GM12874 (cell line): ENCODE results near the gene TF.

Source experiments
- CTCF ChIP-seq: IDR thresholded peaks from 2 replicates; pipeline ENCODE4 v1.5.1; 2011; ENCODE audit warnings: low read depth, mild to moderate bottlenecking, control low read depth, low read length, moderate library complexity; ENCODE audit not compliant: insufficient read depth

TF gene

GRCh38 chr3:133830071-133830470, 83.9 kb downstream of the TF start:
- no peak for TF ChIP-seq CTCF

GRCh38 chr3:133831966-133832801, 86.0 kb downstream of the TF start:
- TF ChIP-seq CTCF: peak; percentile 21; the same call in 1 of the 2 replicates

- TF ChIP-seq CTCF: no peak; the same call in 1 of the 2 replicates
These were observed 86.6 kb downstream of the TF start for GRCh38 chr3:133832802-133833144.

- TF ChIP-seq CTCF: no peak
These were observed 87.1 kb downstream of the TF start for GRCh38 chr3:133833267-133833666.

GRCh38 chr3:133833880-133834620, 87.9 kb downstream of the TF start:
- TF ChIP-seq CTCF: no peak

GRCh38 chr3:133834621-133835417, 88.6 kb downstream of the TF start:
- no peak for TF ChIP-seq CTCF

GRCh38 chr3:133835418-133835743, 89.2 kb downstream of the TF start:
- TF ChIP-seq CTCF: no peak
